ENCODE data around the gene ZNF780B. TPM values are rescaled to one million over a fixed set of nuclear protein-coding genes. Genes with fewer than 3 reads are reported as not detected.

ZNF780B gene
- total and polyA plus RNA-seq, 4 donors = 17.7 to 35.7 (median 25.8) TPM

GRCh38 chr19:40009674-40010073, 46.4 kb downstream of the ZNF780B start:
- Histone ChIP-seq H3K4me3 (ENCODE audit: low read depth, low read length) (no peak overlapping the region), H3K9me3 (ENCODE audit: control insufficient read depth, insufficient read depth, low read length) (peaks cover 4% of the 10 kb centered on the region), H3K36me3 (ENCODE audit: control insufficient read depth, insufficient read depth, low read length) (peaks cover 15% of the 10 kb centered on the region), H3K27me3 (ENCODE audit: control insufficient read depth, insufficient read depth, low read length) (no peaks in the 10 kb centered on the region), H3K4me1 (ENCODE audit: control insufficient read depth, insufficient read depth, low read length) (no peaks in the 10 kb centered on the region), H3K27ac (ENCODE audit: low read depth, low read length) (no peak overlapping the region)
- DNase-seq (ENCODE audit: low read depth in 4 of 6, low spot score in 6 of 6) = no peak

- H3K36me3 ChIP-seq (ENCODE audit: control insufficient read depth, insufficient read depth, low read length) = peaks cover 19% of the 10 kb centered on the region
Measured at GRCh38 chr19:40006273-40006691, 49.7 kb downstream of the ZNF780B start.

GRCh38 chr19:40005691-40006272, 50.2 kb downstream of the ZNF780B start:
- Histone ChIP-seq H3K4me1 (ENCODE audit: control insufficient read depth, insufficient read depth, low read length) (no peaks in the 10 kb centered on the region), H3K27me3 (ENCODE audit: control insufficient read depth, insufficient read depth, low read length) (no peaks in the 10 kb centered on the region), H3K36me3 (ENCODE audit: control insufficient read depth, insufficient read depth, low read length) (peaks cover 18% of the 10 kb centered on the region), H3K27ac (ENCODE audit: low read depth, low read length) (no peak overlapping the region), H3K4me3 (ENCODE audit: low read depth, low read length) (no peak overlapping the region), H3K9me3 (ENCODE audit: control insufficient read depth, insufficient read depth, low read length) (no peaks in the 10 kb centered on the region)
- no CpG with 5 or more reads among the region's 4 CpGs for WGBS (ENCODE audit: insufficient coverage)
- DNase-seq (ENCODE audit: low read depth in 4 of 6, low spot score in 6 of 6) = no peak

More at GRCh38 chr19:40006273-40006691, 49.7 kb downstream of the ZNF780B start:
- DNase-seq (ENCODE audit: low read depth in 4 of 6, low spot score in 6 of 6) = no peak
- Histone ChIP-seq H3K27ac (ENCODE audit: low read depth, low read length) (no peak overlapping the region), H3K9me3 (ENCODE audit: control insufficient read depth, insufficient read depth, low read length) (no peaks in the 10 kb centered on the region), H3K4me1 (ENCODE audit: control insufficient read depth, insufficient read depth, low read length) (no peaks in the 10 kb centered on the region), H3K4me3 (ENCODE audit: low read depth, low read length) (no peak overlapping the region), H3K27me3 (ENCODE audit: control insufficient read depth, insufficient read depth, low read length) (no peaks in the 10 kb centered on the region)
- 75% methylated on average over 1 of the region's 1 CpG for WGBS (ENCODE audit: insufficient coverage)

GRCh38 chr19:39998501-39998900, 57.5 kb downstream of the ZNF780B start:
- Histone ChIP-seq H3K36me3 (ENCODE audit: control insufficient read depth, insufficient read depth, low read length) (peaks cover 4% of the 10 kb centered on the region), H3K27me3 (ENCODE audit: control insufficient read depth, insufficient read depth, low read length) (no peaks in the 10 kb centered on the region), H3K4me3 (ENCODE audit: low read depth, low read length) (no peak overlapping the region), H3K9me3 (ENCODE audit: control insufficient read depth, insufficient read depth, low read length) (peaks cover 3% of the 10 kb centered on the region), H3K4me1 (ENCODE audit: control insufficient read depth, insufficient read depth, low read length) (peaks cover 3% of the 10 kb centered on the region), H3K27ac (ENCODE audit: low read depth, low read length) (no peak overlapping the region)
- WGBS (ENCODE audit: insufficient coverage) = 100% methylated on average over 3 of the region's 4 CpGs
- no peak for DNase-seq (ENCODE audit: low read depth in 4 of 6, low spot score in 6 of 6)

- DNase-seq (ENCODE audit: low read depth in 4 of 6, low spot score in 6 of 6) = no peak
- H3K4me1 ChIP-seq (ENCODE audit: control insufficient read depth, insufficient read depth, low read length) = peaks cover 3% of the 10 kb centered on the region
- peak overlapping the region; percentile 79 for H3K4me3 ChIP-seq (ENCODE audit: low read depth, low read length)
- H3K27me3 ChIP-seq (ENCODE audit: control insufficient read depth, insufficient read depth, low read length) = no peaks in the 10 kb centered on the region
- WGBS (ENCODE audit: insufficient coverage) = 63% methylated on average over 2 of the region's 5 CpGs
- H3K9me3 ChIP-seq (ENCODE audit: control insufficient read depth, insufficient read depth, low read length) = peaks cover 3% of the 10 kb centered on the region
- H3K27ac ChIP-seq (ENCODE audit: low read depth, low read length) = no peak overlapping the region
- H3K36me3 ChIP-seq (ENCODE audit: control insufficient read depth, insufficient read depth, low read length) = peaks cover 3% of the 10 kb centered on the region
Measured at GRCh38 chr19:39997638-39998216, 58.3 kb downstream of the ZNF780B start.

GRCh38 chr19:39996811-39997637, 59.0 kb downstream of the ZNF780B start, which contains the start of gene ZNF546:
Gene ZNF546 (plus strand): TSS chr19:39997060. CDS start chr19:39998327, 1,267 bp downstream.
- 1% methylated on average over 52 of the region's 53 CpGs for WGBS (ENCODE audit: insufficient coverage)
- peaks cover 3% of the 10 kb centered on the region for H3K9me3 ChIP-seq (ENCODE audit: control insufficient read depth, insufficient read depth, low read length)
- H3K4me3 ChIP-seq (ENCODE audit: low read depth, low read length) = peak within 1 kb of the TSS; percentile 79
- DNase-seq (ENCODE audit: low read depth in 4 of 6, low spot score in 6 of 6) = peak; percentile 83 to 98 (median 86)
- peaks cover 3% of the 10 kb centered on the region for H3K4me1 ChIP-seq (ENCODE audit: control insufficient read depth, insufficient read depth, low read length)
- H3K27ac ChIP-seq (ENCODE audit: low read depth, low read length) = peak within 1 kb of the TSS; percentile 86
- no peaks in the 10 kb centered on the region for H3K36me3 ChIP-seq (ENCODE audit: control insufficient read depth, insufficient read depth, low read length)
- H3K27me3 ChIP-seq (ENCODE audit: control insufficient read depth, insufficient read depth, low read length) = no peaks in the 10 kb centered on the region

GRCh38 chr19:39996218-39996810, 59.7 kb downstream of the ZNF780B start:
- WGBS (ENCODE audit: insufficient coverage) = 9% methylated on average over 19 of the region's 19 CpGs
- Histone ChIP-seq H3K36me3 (ENCODE audit: control insufficient read depth, insufficient read depth, low read length) (no peaks in the 10 kb centered on the region), H3K4me1 (ENCODE audit: control insufficient read depth, insufficient read depth, low read length) (peaks cover 3% of the 10 kb centered on the region), H3K27me3 (ENCODE audit: control insufficient read depth, insufficient read depth, low read length) (no peaks in the 10 kb centered on the region), H3K4me3 (ENCODE audit: low read depth, low read length) (peak overlapping the region; percentile 79), H3K27ac (ENCODE audit: low read depth, low read length) (peak overlapping the region; percentile 86), H3K9me3 (ENCODE audit: control insufficient read depth, insufficient read depth, low read length) (peaks cover 3% of the 10 kb centered on the region)
- DNase-seq (ENCODE audit: low read depth in 4 of 6, low spot score in 6 of 6) = peak in 4 of 6 donors; percentile 15 to 82 (median 46)

- Histone ChIP-seq H3K9me3 (ENCODE audit: control insufficient read depth, insufficient read depth, low read length) (peaks cover 3% of the 10 kb centered on the region), H3K36me3 (ENCODE audit: control insufficient read depth, insufficient read depth, low read length) (no peaks in the 10 kb centered on the region), H3K27ac (ENCODE audit: low read depth, low read length) (no peak overlapping the region), H3K4me1 (ENCODE audit: control insufficient read depth, insufficient read depth, low read length) (peaks cover 3% of the 10 kb centered on the region), H3K27me3 (ENCODE audit: control insufficient read depth, insufficient read depth, low read length) (no peaks in the 10 kb centered on the region), H3K4me3 (ENCODE audit: low read depth, low read length) (peak overlapping the region; percentile 79)
- 43% methylated on average over 1 of the region's 1 CpG for WGBS (ENCODE audit: insufficient coverage)
- peak in 1 of 6 donors; percentile 40 for DNase-seq (ENCODE audit: low read depth in 4 of 6, low spot score in 6 of 6)
Measured at GRCh38 chr19:39995794-39996193, 60.2 kb downstream of the ZNF780B start.

GRCh38 chr19:39994361-39994760, 61.7 kb downstream of the ZNF780B start:
- no peak for DNase-seq (ENCODE audit: low read depth in 4 of 6, low spot score in 6 of 6)
- peaks cover 3% of the 10 kb centered on the region for H3K4me1 ChIP-seq (ENCODE audit: control insufficient read depth, insufficient read depth, low read length)
- H3K36me3 ChIP-seq (ENCODE audit: control insufficient read depth, insufficient read depth, low read length) = no peaks in the 10 kb centered on the region
- no peaks in the 10 kb centered on the region for H3K27me3 ChIP-seq (ENCODE audit: control insufficient read depth, insufficient read depth, low read length)
- no peak overlapping the region for H3K27ac ChIP-seq (ENCODE audit: low read depth, low read length)
- H3K4me3 ChIP-seq (ENCODE audit: low read depth, low read length) = no peak overlapping the region
- peaks cover 3% of the 10 kb centered on the region for H3K9me3 ChIP-seq (ENCODE audit: control insufficient read depth, insufficient read depth, low read length)
